CD4-positive, alpha-beta T cell treated with Interleukin-15 for 4 hours (primary cell): ENCODE data around the gene ZYX.
A peak's percentile ranks its signal among the peaks of the same experiment; 100 is the strongest.
"Not testable (repeated sequence)": the region's sequence is repeated elsewhere in the genome, so short reads cannot be mapped to it uniquely, and the experiment has no call there.

Experiments
- DNase-seq: peaks from one replicate; pipeline ENCODE4 v3.0.0-alpha.2; 2020; ENCODE audit warnings: low spot score

The ZYX gene

GRCh38 chr7:143385891-143386781, 5.0 kb downstream of the ZYX start:
- DNase-seq = peak; percentile 53

GRCh38 chr7:143387156-143387975, 6.2 kb downstream of the ZYX start:
- no peak for DNase-seq

GRCh38 chr7:143388051-143388450, 6.9 kb downstream of the ZYX start:
- DNase-seq = no peak

GRCh38 chr7:143388491-143389101, 7.5 kb downstream of the ZYX start:
- no peak for DNase-seq

GRCh38 chr7:143389316-143390103, 8.4 kb downstream of the ZYX start:
- no peak for DNase-seq

GRCh38 chr7:143390104-143390772, 9.1 kb downstream of the ZYX start:
- no peak for DNase-seq

- no peak for DNase-seq
Observed at GRCh38 chr7:143390773-143391317, 9.7 kb downstream of the ZYX start.

GRCh38 chr7:143391462-143392404, 10.6 kb downstream of the ZYX start:
- DNase-seq = no peak

GRCh38 chr7:143392427-143392826, 11.3 kb downstream of the ZYX start:
- DNase-seq = not testable (repeated sequence)

- DNase-seq = no peak
Observed at GRCh38 chr7:143392875-143393266, 11.7 kb downstream of the ZYX start.

GRCh38 chr7:143393267-143394041, 12.3 kb downstream of the ZYX start:
- no peak for DNase-seq

GRCh38 chr7:143394068-143394467, 12.9 kb downstream of the ZYX start:
- DNase-seq = no peak

- no peak for DNase-seq
Observed at GRCh38 chr7:143394777-143395176, 13.6 kb downstream of the ZYX start.

GRCh38 chr7:143395187-143396149, 14.3 kb downstream of the ZYX start:
- no peak for DNase-seq

GRCh38 chr7:143396182-143396581, 15.0 kb downstream of the ZYX start:
- DNase-seq = no peak

GRCh38 chr7:143396625-143397556, 15.7 kb downstream of the ZYX start:
- DNase-seq = no peak
